Activated T-cell treated with anti-CD3 and anti-CD28 coated beads for 1 hour (primary cell): ENCODE results near the gene IL17RA.
"Not testable (repeated sequence)": the region's sequence is repeated elsewhere in the genome, so short reads cannot be mapped to it uniquely, and the experiment has no call there.

Experiments
- DNase-seq: peaks from one replicate; pipeline ENCODE4 v3.0.0-alpha.2; 2020; ENCODE audit warnings: low read depth

IL17RA gene

GRCh38 chr22:17120711-17121232 is 36.0 kb downstream of the IL17RA start:
- no peak for DNase-seq

GRCh38 chr22:17121233-17122195 is 36.7 kb downstream of the IL17RA start, which contains the start of gene TMEM121B:
TMEM121B (minus strand) TSS chr22:17121360; CDS start chr22:17121127, 233 bp downstream.
- DNase-seq: no peak

GRCh38 chr22:17130199-17130598 is 45.4 kb downstream of the IL17RA start:
- DNase-seq: no peak

GRCh38 chr22:17131686-17132085 is 46.9 kb downstream of the IL17RA start:
- no peak for DNase-seq

GRCh38 chr22:17132112-17132511 is 47.3 kb downstream of the IL17RA start:
- DNase-seq: no peak

DNA sequence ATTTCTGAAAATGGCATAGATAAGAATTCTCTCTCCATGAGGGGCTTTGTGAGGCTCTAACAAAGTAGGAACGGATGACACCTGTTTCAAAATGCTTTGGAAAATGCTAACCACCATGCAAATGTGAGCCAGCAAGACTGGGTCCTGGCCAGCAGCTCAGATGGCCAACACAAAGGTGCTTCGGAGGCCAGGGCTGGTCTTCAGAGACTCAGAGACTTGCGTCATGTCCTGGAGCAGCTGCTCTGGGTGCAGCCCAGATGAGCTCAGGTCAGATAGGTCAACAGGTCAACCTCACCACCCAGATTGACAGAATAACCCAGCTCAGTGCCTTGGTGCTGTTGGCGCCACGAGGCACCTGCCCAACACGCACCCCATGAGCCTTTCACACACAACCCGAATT is 48.3 kb downstream of the IL17RA start:
- DNase-seq: no peak

- no peak for DNase-seq
These were observed 50.5 kb downstream of the IL17RA start for GRCh38 chr22:17135153-17135760.

DNA sequence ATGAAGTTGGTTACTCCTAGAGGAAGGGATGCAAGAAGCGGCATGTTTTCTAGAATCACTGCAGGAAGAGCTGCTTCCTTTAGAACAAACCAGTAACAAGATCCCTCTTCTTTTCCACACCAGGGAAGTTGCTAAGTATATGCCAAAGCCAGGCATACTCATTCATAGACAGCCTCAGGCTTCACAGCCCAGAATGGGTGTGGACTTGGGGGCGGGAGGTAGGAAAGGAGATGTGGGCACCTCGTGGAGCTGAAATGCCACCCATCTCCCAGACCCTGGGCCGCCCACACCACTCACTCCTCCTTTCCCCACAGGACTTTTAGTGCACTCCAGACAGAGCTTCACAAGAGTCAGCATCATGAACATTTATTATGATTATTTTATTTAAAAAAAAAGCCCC is 52.4 kb downstream of the IL17RA start:
- DNase-seq: no peak

- no peak for DNase-seq
These were observed 53.1 kb downstream of the IL17RA start for GRCh38 chr22:17137861-17138425.

DNA sequence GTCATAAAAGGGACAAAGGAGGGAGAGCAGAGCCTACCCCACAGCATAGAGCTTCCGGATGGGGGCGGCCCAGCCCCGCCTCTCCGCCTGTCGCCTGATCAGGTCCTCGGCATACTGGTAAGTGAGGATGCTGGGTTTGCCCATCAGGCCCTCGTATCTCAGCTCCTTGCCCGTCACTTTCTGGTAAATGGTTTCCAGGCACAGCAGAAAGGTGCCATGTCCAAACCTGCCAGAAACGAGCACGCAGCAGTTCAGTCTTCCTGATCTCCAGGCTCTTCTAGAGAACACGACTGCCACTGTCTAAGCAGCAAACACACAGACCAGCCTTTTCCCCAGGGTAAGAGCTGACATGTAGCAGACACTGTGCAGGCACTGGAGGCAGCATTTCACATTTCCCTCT is 53.7 kb downstream of the IL17RA start:
- no peak for DNase-seq

DNA sequence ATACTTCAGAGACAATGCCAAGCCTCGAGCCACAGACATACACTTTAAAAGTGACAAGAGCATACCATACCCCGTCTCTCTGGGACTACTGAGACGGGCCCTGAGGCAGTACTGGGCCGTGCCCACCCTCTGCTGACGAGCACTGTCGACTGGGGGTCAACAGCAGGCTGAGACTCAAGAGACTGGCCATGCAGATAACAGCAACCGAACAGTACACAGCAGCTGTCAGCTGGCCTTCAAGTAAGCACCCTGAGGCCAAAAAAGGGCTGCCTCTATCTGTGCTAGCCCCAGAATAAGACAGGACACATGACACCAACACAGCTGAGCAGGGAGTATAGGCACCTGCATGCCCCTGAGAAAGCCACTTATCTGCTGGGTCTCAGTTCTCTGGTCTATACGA is 55.2 kb downstream of the IL17RA start:
- DNase-seq: no peak

- no peak for DNase-seq
These were observed 56.3 kb downstream of the IL17RA start for GRCh38 chr22:17140826-17141766.

GRCh38 chr22:17143101-17143500 is 58.3 kb downstream of the IL17RA start:
- no peak for DNase-seq

GRCh38 chr22:17143826-17144225 is 59.0 kb downstream of the IL17RA start:
- DNase-seq: no peak

- DNase-seq: no peak
These were observed 60.4 kb downstream of the IL17RA start for GRCh38 chr22:17145021-17145680.

DNA sequence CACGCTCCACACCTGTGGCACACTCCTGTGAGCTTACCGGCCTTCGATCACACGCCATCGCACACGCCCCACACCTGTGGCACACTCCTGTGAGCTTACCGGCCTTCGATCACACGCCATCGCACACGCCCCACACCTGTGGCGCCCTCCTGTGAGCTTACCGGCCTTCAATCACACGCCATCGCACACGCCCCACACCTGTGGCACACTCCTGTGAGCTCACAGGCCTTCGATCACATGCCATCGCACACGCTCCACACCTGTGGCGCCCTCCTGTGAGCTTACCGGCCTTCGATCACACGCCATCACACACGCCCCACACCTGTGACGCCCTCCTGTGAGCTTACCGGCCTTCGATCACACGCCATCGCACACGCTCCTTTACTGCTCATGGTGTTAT is 62.7 kb downstream of the IL17RA start:
- not testable (repeated sequence) for DNase-seq

DNA sequence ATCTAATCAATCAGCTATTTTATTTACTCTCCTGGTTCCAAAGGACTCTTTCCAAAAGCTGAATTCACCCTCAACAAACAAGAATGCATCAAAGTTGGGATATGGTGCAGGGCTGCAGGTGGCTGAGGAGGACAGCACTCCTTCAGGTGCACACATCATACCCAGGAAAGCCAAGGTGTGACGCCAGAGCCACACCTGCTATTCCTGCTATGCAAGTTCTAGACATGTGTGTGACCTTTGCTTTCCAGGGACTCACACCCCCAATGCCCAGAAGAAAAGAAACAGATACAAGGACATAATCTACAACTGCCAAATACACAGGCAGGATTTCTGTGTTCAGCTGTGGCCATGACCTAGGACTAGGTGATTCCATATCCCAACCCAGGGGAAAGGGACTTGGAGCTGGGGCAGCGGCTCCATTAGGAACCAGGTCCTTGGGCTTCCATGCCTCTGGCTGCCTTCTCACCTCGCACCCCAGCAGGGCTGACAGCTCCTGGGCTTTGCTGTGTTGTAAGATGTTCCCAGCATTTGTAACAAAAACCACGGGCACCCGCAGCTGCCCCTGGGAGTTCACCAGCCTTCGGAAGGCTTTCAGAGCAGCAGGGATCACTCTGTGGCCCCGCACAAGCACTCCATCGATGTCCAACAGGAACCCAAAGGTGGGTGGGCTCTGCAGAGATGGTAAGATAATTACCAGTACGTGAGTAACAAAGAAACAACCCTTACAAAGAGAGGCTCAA is 64.4 kb downstream of the IL17RA start:
- no peak for DNase-seq

DNA sequence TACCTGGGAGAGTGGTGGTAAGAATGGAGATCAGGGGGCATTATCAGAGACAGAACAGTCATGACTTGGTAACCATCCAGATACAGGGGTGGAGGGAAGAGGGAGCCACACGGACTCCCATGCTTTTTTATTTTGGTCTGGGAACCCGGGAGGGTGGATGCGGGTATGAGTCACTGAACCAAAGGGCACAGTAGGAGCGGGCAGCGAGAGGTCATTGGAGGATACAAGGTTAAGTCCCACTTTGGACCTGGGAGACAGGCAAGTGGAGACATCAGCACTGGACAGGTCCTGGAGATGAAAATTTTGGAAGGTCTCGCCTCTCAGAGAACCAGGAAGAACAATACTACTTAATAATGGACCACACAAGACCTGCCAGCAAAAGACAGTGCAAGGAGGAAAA is 67.5 kb downstream of the IL17RA start:
- DNase-seq: no peak

- no peak for DNase-seq
These were observed 68.2 kb downstream of the IL17RA start for GRCh38 chr22:17152971-17153370.

DNA sequence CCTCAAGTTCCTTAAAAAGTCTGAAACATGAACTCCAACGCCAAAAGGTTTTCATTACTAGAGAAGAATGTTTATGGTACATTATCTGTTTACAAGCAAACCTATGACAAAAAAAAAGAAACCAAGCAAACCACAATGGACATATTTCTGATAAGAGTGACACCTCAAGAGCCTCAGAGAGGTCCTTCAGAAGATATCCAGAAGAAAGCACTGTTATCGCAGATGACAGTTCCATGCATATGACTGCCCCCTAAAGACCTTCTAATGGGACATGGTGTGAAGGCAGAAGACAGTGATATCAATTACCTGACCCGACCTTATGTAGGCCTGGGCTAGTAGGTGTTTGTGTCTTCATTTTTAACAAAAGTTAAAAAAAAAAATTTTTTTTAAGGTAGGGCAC is 71.1 kb downstream of the IL17RA start:
- DNase-seq: no peak
